NCI-H748 (cell line): ENCODE data around the gene SCAMP3.
"Not testable (repeated sequence)": the region's sequence is repeated elsewhere in the genome, so short reads cannot be mapped to it uniquely, and the experiment has no call there.

Source experiments
- DNase-seq: peaks from one replicate; lab custom pipeline; 2025; ENCODE audit not compliant: unreplicated experiment; lab: John Stamatoyannopoulos, UW

The SCAMP3 gene

GRCh38 chr1:155261852-155262673 lies at the start of gene SCAMP3:
TSS of gene SCAMP3 (minus strand) at chr1:155262360. CDS start at chr1:155262151, 209 bp downstream.
- DNase-seq: peak; percentile 98

DNA sequence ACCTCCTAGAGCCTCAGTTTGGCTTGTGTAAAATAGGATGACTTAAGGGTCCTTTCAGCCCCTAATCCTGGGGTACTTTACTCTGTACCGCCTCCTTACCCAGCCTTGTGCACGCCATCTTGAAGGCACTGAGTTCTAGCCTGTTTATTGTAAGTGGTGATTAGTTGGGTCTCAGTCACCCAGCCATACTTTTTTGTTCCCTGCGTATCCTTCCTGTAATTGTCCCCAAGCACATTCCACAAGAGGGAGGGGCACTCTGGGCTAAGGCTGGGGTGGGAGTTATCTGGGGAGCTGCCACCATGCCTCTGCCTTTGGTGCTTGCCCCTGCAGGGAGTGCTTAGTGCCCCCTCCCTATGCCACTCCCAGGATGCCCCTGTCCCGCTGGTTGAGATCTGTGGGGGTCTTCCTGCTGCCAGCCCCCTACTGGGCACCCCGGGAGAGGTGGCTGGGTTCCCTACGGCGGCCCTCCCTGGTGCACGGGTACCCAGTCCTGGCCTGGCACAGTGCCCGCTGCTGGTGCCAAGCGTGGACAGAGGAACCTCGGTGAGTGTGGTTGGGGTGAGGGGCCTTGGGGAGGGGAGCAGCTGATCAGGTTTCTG lies 47.4 kb upstream of the SCAMP3 start:
- peak; percentile 13 for DNase-seq

- peak; percentile 99 for DNase-seq
Observed at GRCh38 chr1:155308493-155309422, 46.6 kb upstream of the SCAMP3 start, which contains the start of gene FDPS. TSS of gene FDPS (plus strand) at chr1:155308866. CDS start at chr1:155309790, 924 bp downstream.

DNA sequence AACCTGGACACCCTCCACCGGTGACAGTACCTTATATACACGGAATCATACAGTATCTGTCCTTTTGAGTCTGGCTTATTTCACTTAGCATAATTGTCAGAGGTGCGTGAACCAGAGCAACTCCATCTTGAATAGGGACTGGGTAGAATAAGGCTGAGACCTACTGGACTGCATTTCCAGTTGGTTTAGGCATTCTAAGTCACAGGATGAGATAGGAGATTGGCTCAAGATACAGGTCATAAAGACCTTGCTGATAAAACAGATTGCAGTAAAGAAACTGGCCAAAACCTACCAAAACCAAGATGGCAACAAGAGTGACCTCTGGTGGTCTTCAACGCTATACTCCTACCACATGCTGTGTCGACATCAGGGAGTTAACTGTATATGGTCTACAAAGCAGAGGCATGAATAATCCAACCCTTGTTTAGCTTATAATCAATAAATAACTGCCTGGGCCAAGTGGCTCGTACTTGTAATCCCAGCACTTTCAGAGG lies 45.1 kb upstream of the SCAMP3 start:
- DNase-seq: peak; percentile 21

- DNase-seq: no peak
Observed at GRCh38 chr1:155305881-155306391, 43.8 kb upstream of the SCAMP3 start.

- no peak for DNase-seq
Observed at GRCh38 chr1:155304558-155305063, 42.5 kb upstream of the SCAMP3 start.

DNA sequence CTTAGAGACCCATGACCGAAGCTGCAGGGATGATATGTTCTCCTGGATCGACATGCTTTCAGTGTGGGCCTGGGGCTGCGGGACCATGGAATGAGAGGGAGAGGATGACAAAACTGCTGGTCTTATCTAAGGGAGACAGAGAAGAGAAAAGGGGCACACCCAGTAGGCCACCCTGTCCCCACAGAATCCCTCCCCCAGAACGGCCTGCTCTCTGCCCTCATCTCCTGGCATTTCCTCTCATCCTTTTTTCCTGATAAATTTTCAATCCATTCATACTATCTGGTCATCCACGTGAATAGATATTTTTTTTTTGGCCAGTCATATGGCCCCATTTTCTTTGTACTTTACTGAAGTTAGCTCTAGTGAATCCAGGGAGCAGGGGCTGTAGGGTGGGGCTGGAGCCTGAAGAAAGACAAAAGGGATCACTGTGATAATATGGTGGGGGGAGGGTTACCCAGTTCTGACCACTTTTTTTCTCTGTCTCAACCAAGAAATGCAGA lies 39.2 kb upstream of the SCAMP3 start, which contains the start of gene PKLR:
TSS of gene PKLR (minus strand) at position 97 of the 500 bp plus-strand sequence. CDS start at position 54, 43 bp downstream.
- no peak for DNase-seq

DNA sequence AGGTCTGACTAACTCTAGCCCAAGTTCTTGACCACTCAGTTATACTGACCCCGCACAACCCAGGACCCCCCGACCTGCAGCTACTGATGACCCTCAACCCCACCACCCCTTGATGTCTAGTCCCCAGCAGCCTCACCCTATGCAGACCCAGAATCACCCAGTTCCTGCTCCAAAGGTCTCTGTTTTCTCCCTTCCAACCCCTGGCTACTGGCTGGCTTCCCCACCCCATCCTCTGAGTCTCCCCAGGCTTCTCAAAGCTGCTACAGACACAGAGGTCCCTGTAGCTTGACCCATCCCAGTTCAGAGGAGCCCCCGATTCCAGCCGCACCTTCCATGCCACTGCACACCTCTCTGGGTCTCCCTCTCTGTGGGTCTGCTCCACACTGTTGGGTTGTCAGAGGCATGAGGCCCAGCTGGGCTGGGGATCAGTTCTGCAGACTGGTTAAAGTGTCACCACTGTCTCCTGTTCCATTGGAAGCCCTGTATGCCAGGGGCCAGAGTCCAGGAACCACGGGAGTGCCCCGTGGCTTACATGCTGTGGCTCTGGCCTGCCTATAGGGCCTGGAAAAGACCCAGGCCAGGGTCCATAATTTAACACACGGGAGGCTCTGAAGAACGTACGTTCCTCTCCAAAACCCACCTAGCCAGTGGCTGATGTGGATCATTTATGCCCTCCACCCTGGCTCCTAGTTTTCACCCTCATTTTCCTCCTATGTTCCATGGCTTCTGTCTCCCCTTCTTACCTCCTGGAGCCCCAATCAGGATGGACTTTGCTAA lies 38.6 kb upstream of the SCAMP3 start:
- no peak for DNase-seq

- DNase-seq: no peak
Observed at GRCh38 chr1:155300024-155300423, 37.9 kb upstream of the SCAMP3 start.

DNA sequence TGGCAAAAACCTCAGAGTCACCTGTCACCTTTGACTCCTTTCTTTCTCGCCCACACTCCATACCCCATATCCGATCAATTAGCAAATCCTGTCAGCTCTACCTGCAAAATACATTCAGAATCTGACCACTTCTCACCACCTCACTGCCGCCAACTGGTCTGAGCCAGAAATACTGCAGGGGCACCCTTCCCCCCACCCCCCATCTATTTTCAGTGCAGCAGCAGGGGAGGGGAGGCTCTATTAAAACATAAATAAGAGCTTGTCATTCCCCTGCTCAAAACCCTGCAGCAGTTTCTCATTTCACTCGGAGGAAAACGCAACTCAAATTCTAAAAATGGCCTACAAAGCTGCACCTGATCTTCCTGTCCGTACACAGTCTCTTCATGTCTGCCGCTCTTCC lies 35.2 kb upstream of the SCAMP3 start:
- DNase-seq: no peak

GRCh38 chr1:155296661-155297060 lies 34.5 kb upstream of the SCAMP3 start:
- no peak for DNase-seq

DNA sequence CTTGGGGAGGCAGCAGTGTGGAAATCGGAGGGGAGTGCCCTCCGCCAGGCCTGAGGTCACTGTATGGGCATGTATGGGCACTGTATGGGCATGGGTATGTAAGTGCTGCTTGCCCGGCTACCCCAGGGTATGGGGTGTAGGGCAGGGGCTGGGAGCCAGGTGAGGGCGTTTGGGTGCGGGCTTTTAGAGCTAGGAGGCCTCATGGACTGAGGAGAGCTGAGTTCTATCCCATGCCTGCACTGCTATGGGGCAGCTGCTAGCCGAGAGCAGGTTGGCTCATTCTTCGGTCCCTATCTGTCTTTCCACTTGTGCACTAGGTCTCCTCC lies 33.7 kb upstream of the SCAMP3 start:
- DNase-seq: no peak

DNA sequence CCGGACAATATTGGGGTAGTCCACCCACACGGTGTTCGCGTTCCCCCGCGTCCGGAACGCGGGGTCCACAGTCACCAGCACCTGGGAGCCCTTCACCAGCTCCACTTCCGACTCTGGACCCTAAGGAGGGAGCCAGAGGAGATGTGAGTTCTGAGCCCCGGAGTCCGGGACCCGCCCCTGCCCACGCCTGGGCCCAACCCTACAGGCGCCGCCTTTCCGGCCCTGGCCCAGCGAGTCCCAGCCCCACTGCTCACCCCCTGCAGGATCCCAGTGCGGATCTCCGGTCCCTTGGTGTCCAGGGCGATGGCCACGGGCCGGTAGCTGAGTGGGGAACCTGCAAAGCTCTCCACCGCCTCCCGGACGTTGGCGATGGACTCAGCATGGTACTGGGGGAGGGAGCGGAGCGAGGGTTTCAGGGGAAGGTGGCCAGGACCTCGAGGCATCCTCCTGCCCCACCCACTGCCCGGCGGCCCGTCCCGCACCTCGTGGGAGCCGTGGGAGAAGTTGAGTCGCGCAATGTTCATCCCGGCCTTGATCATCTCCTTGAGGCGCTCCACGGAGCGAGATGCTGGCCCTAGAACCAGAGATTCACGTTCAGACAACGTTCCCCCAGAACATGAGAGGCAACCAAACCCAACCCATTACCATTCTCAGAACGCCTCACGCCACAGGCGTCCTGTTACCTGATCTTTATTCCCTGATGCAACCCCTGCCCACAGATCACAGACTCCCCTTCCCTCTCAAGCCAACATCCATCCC lies 33.2 kb upstream of the SCAMP3 start:
- DNase-seq: no peak

DNA sequence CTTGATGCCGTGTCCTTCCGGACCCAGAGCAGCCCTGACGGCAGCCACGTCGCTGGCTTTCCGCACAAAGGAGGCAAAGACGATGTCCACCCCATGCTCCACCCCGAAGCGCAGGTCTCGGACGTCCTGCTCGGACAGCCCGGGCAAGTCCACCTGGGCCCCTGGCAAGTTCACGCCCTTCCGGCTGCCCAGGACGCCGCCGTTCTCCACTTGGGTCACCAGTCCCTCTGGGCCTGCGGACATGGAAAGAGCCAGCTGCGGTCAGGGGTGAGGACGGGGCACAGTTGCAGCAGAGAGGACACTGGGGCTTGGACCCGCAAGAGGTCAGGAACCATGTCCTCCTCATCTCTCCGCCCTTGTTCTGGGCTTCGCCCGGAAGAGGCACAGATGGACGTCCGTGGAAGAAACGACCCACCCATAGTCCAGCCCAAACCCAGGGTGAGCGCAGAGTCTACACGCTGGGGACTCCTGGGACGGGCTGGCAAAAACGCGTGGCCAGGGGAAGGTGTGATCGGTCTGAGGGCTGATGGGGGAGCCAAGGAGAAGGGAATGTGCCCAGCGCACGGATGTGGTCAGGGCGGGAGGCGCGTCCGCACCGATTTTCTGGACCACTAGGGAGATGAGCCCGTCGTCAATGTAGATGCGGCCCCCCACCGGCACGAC lies 32.5 kb upstream of the SCAMP3 start:
- no peak for DNase-seq

DNA sequence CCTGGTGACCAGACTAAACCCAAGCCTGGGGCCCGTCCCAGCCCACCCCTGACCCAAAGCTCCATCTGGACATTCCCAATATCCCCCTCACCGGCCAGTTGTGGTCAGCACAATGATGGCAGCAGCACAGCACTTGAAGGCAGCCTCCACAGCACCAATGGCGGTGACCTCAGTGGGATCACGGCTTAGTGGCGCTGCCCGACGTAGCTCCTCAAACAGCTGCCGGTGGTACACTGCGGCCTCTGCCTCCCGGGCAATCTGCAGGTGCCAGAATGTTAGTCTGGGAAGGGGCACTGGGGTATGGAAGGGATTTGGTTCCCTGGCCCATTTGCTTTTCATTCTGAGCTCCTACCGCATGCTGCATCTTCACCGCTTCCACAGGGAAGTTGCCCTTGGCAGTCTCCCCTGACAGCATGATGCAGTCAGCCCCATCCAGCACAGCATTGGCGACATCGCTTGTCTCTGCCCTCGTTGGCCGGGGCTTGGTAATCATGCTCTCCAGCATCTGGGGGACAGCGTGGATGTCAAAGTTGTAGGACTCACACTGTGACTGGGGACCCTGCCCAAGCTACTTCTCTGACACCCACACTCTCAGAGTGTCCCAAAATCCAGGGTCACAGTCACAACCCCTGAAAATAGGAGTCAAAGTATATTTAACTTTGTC lies 31.1 kb upstream of the SCAMP3 start:
- DNase-seq: no peak

DNA sequence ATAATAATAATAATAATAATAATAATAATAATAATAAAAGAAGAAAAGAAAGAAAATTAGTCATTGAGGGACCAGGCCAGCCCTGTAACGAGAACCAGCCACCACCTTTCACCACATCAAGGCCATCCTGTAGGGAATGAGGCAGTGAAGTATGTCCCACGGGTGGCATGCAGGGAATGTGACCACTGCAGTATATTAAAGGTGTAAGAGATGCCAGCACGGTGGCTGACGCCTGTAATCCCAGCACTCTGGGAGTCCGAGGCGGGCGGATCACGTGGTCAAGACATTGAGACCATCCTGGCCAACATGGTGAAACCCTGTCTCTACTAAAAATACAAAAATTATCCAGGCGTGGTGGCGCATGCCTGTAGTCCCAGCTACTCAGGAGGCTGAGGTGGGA lies 28.8 kb upstream of the SCAMP3 start:
- not testable (repeated sequence) for DNase-seq

GRCh38 chr1:155287987-155288543 lies 25.9 kb upstream of the SCAMP3 start:
- DNase-seq: no peak

GRCh38 chr1:155286544-155286943 lies 24.4 kb upstream of the SCAMP3 start:
- no peak for DNase-seq
